ENCODE results near the gene CLHC1. TPM values are rescaled to one million over a fixed set of nuclear protein-coding genes. Genes with fewer than 3 reads are reported as not detected.

Gene CLHC1
- total RNA-seq, 1 experiment from 2014 or later = 3.9 TPM

GRCh38 chr2:55137024-55137958 lies 94.8 kb downstream of the CLHC1 start:
- H3K27me3 ChIP-seq (ENCODE audit: low read length) = no peaks in the 10 kb centered on the region
- no peaks in the 10 kb centered on the region for H3K4me1 ChIP-seq (ENCODE audit: insufficient read depth, low read length)
- H3K27ac ChIP-seq (ENCODE audit: low read length) = no peak overlapping the region
- H3K79me2 ChIP-seq (ENCODE audit: low read length) = no peaks in the 10 kb centered on the region
- no TSS peak for BruUV-seq (replicated peaks)
- H3K4me2 ChIP-seq (ENCODE audit: low read length) = no peak overlapping the region
- no peaks in the 10 kb centered on the region for H4K20me1 ChIP-seq (ENCODE audit: low read length)
- no peaks in the 10 kb centered on the region for H3K36me3 ChIP-seq (ENCODE audit: low read depth, low read length)
- no peaks in the 10 kb centered on the region for H3K9me2 ChIP-seq (replicated peaks; ENCODE audit: low read length)
- no peaks in the 10 kb centered on the region for H3F3A ChIP-seq (ENCODE audit: low read length, unreplicated experiment)
- intact Hi-C loops (cut with micrococcal nuclease) = no loop called here
- DNase-seq = no peak
- ChIA-PET CTCF (no interaction called here), POLR2A (ENCODE audit: unreplicated experiment) (no interaction called here)
- no peak overlapping the region for H2AFZ ChIP-seq (ENCODE audit: low read length)
- H3K9me3 ChIP-seq (ENCODE audit: low read length) = no peaks in the 10 kb centered on the region
- no peak overlapping the region for H3K9ac ChIP-seq (ENCODE audit: low read length)
- no peak for TF ChIP-seq EZH2 (IDR thresholded peaks at IDR 0.05; ENCODE audit: low read length, unreplicated experiment)
- no peak for TF ChIP-seq CTCF (conservative IDR thresholded peaks at IDR 0.05; ENCODE audit: low read depth, low read length)
- no peak for TF ChIP-seq EZH2phosphoT487 (IDR thresholded peaks at IDR 0.05; ENCODE audit: borderline replicate concordance, low read length)
- ATAC-seq = no peak
- H3K4me3 ChIP-seq (ENCODE audit: low read length) = no peak overlapping the region

DNA sequence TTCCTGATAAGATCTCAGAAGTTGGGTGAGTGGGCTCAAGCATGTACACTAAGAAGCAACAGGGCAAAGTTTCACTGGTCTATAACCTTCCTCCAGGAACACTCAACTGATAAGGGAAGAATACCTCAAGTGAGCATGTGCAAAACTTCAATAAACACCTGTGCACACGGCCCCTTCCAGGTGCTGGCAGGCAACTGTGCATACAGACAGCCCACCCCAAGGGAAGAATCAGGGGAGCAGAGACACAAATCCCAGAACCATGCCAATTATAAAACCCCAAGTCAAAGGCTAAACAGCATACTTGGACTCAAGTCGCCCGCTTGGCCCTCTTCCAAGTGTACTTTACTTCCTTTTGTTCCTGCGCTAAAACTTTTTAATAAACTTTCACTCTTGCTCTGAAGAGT lies 96.0 kb downstream of the CLHC1 start:
- H3F3A ChIP-seq (ENCODE audit: low read length, unreplicated experiment) = no peaks in the 10 kb centered on the region
- no peaks in the 10 kb centered on the region for H3K79me2 ChIP-seq (ENCODE audit: low read length)
- no peaks in the 10 kb centered on the region for H3K36me3 ChIP-seq (ENCODE audit: low read depth, low read length)
- intact Hi-C loops (cut with micrococcal nuclease) = no loop called here
- DNase-seq (no peak), ATAC-seq (no peak)
- no peak overlapping the region for H3K27ac ChIP-seq (ENCODE audit: low read length)
- no peaks in the 10 kb centered on the region for H3K27me3 ChIP-seq (ENCODE audit: low read length)
- no peaks in the 10 kb centered on the region for H3K4me1 ChIP-seq (ENCODE audit: insufficient read depth, low read length)
- CTCF ChIA-PET = no interaction called here
- TF ChIP-seq EZH2phosphoT487 (IDR thresholded peaks at IDR 0.05; ENCODE audit: borderline replicate concordance, low read length) (no peak), CTCF (conservative IDR thresholded peaks at IDR 0.05; ENCODE audit: low read depth, low read length) (no peak), EZH2 (IDR thresholded peaks at IDR 0.05; ENCODE audit: low read length, unreplicated experiment) (no peak)
- H3K9me2 ChIP-seq (replicated peaks; ENCODE audit: low read length) = no peaks in the 10 kb centered on the region
- no peaks in the 10 kb centered on the region for H4K20me1 ChIP-seq (ENCODE audit: low read length)
- no TSS peak for BruUV-seq (replicated peaks)
- no peak overlapping the region for H2AFZ ChIP-seq (ENCODE audit: low read length)
- no peak overlapping the region for H3K9ac ChIP-seq (ENCODE audit: low read length)
- H3K4me2 ChIP-seq (ENCODE audit: low read length) = no peak overlapping the region
- POLR2A ChIA-PET (ENCODE audit: unreplicated experiment) = no interaction called here
- no peaks in the 10 kb centered on the region for H3K9me3 ChIP-seq (ENCODE audit: low read length)
- no peak overlapping the region for H3K4me3 ChIP-seq (ENCODE audit: low read length)

DNA sequence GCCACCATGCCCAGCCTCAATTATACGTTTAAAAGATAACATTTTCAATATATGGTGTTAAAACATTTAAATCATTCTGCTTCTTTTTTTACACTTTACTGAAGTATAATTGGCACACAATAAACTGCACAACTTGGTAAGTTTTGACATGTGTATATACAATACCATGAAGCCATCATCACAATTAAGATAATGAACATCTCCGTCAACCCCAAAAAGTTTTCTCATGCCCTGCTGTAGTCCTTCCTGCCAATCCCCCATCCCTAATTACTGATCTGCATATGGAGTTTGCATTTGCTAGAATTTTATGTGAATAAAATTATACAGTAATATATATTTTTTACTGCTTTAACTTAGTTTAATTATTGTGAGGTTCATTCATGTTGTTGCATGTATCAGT lies 96.6 kb downstream of the CLHC1 start:
- no peaks in the 10 kb centered on the region for H3K9me3 ChIP-seq (ENCODE audit: low read length)
- H4K20me1 ChIP-seq (ENCODE audit: low read length) = no peaks in the 10 kb centered on the region
- H3K27me3 ChIP-seq (ENCODE audit: low read length) = no peaks in the 10 kb centered on the region
- ChIA-PET POLR2A (ENCODE audit: unreplicated experiment) (no interaction called here), CTCF (no interaction called here)
- no peak overlapping the region for H3K9ac ChIP-seq (ENCODE audit: low read length)
- H3K9me2 ChIP-seq (replicated peaks; ENCODE audit: low read length) = no peaks in the 10 kb centered on the region
- no peaks in the 10 kb centered on the region for H3K4me1 ChIP-seq (ENCODE audit: insufficient read depth, low read length)
- intact Hi-C loops (cut with micrococcal nuclease) = no loop called here
- TF ChIP-seq EZH2phosphoT487 (IDR thresholded peaks at IDR 0.05; ENCODE audit: borderline replicate concordance, low read length) (no peak), CTCF (conservative IDR thresholded peaks at IDR 0.05; ENCODE audit: low read depth, low read length) (no peak), EZH2 (IDR thresholded peaks at IDR 0.05; ENCODE audit: low read length, unreplicated experiment) (no peak)
- no peak overlapping the region for H3K4me2 ChIP-seq (ENCODE audit: low read length)
- BruUV-seq (replicated peaks) = no TSS peak
- H3K79me2 ChIP-seq (ENCODE audit: low read length) = no peaks in the 10 kb centered on the region
- no peak for DNase-seq
- H3K4me3 ChIP-seq (ENCODE audit: low read length) = no peak overlapping the region
- H2AFZ ChIP-seq (ENCODE audit: low read length) = no peak overlapping the region
- no peak for ATAC-seq
- no peaks in the 10 kb centered on the region for H3K36me3 ChIP-seq (ENCODE audit: low read depth, low read length)
- no peaks in the 10 kb centered on the region for H3F3A ChIP-seq (ENCODE audit: low read length, unreplicated experiment)
- H3K27ac ChIP-seq (ENCODE audit: low read length) = no peak overlapping the region

Measured in PC-3 (cell line).